ENCODE data around the gene RPP25L. TPM values are rescaled to one million over a fixed set of nuclear protein-coding genes. Genes with fewer than 3 reads are reported as not detected.

Gene RPP25L
- total and polyA plus RNA-seq, 10 of the 15 experiments (the other 5 are each of a cell fraction or from before 2014, with no cell fraction given) = 7.7 to 30.2 (median 16.8) TPM

- TF ChIP-seq MXI1 (IDR thresholded peaks at IDR 0.05; ENCODE audit: low read depth, low read length) (no peak), ZNF384 (IDR thresholded peaks at IDR 0.05; ENCODE audit: borderline replicate concordance, low read depth, low read length) (no peak), ZNF24 (IDR thresholded peaks at IDR 0.05) (0 out of 2 replicates have a peak, but pooled peaks have one; percentile 33), RCOR1 (conservative IDR thresholded peaks at IDR 0.05; ENCODE audit: low read depth, low read length) (no peak), JUNB (IDR thresholded peaks at IDR 0.05) (no peak), BACH1 (IDR thresholded peaks at IDR 0.05; ENCODE audit: borderline replicate concordance) (peak; percentile 62), NFXL1 (IDR thresholded peaks at IDR 0.05; ENCODE audit: borderline replicate concordance) (peak; percentile 61; the same call in 1 of the 2 replicates), SMC3 (IDR thresholded peaks at IDR 0.05; ENCODE audit: borderline replicate concordance, low read length) (no peak), ASH2L (IDR thresholded peaks at IDR 0.05; ENCODE audit: borderline replicate concordance, low read depth) (no peak), PRDM15 (CRISPR knock-in tag; IDR thresholded peaks at IDR 0.05) (no peak), NRF1 (conservative IDR thresholded peaks at IDR 0.05; ENCODE audit: low read depth, low read length) (no peak), ESRRA (IDR thresholded peaks at IDR 0.05; ENCODE audit: low read length) (no peak), ZNF217 (IDR thresholded peaks at IDR 0.05) (0 out of 2 replicates have a peak, but pooled peaks have one; percentile 58), NR2C1 (IDR thresholded peaks at IDR 0.05) (0 out of 2 replicates have a peak, but pooled peaks have one; percentile 3), KAT2A (conservative IDR thresholded peaks at IDR 0.05; ENCODE audit: control insufficient read depth, low read depth, low read length) (no peak), GABPA (IDR thresholded peaks at IDR 0.05; ENCODE audit: low read depth) (no peak), MTA2 (IDR thresholded peaks at IDR 0.05; ENCODE audit: low read depth) (no peak), BRCA1 (IDR thresholded peaks at IDR 0.05; ENCODE audit: low read depth, low read length) (no peak), SMAD1 (IDR thresholded peaks at IDR 0.05; ENCODE audit: low read depth, partially characterized antibody) (no peak), STAT3 (IDR thresholded peaks at IDR 0.05; ENCODE audit: low read depth, low read length) (no peak), NR2C2 (IDR thresholded peaks at IDR 0.05; ENCODE audit: borderline replicate concordance, control insufficient read depth, insufficient read length, low read depth) (no peak), E2F8 (IDR thresholded peaks at IDR 0.05; ENCODE audit: low read depth, partially characterized antibody) (no peak)
- TF ChIP-seq, protein P1, sequence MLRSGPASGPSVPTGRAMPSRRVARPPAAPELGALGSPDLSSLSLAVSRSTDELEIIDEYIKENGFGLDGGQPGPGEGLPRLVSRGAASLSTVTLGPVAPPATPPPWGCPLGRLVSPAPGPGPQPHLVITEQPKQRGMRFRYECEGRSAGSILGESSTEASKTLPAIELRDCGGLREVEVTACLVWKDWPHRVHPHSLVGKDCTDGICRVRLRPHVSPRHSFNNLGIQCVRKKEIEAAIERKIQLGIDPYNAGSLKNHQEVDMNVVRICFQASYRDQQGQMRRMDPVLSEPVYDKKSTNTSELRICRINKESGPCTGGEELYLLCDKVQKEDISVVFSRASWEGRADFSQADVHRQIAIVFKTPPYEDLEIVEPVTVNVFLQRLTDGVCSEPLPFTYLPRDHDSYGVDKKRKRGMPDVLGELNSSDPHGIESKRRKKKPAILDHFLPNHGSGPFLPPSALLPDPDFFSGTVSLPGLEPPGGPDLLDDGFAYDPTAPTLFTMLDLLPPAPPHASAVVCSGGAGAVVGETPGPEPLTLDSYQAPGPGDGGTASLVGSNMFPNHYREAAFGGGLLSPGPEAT (IDR thresholded peaks at IDR 0.05; ENCODE audit: low read depth) = peak; percentile 34; the same call in 1 of the 2 replicates
Observed at GRCh38 chr9:34637356-34638137, 25.6 kb upstream of the RPP25L start, which contains the start of gene SIGMAR1 (continued).

Data from GM12878 (cell line).